ENCODE data around the gene RFX8.

RFX8 gene

GRCh38 chr2:101419096-101419663 is 55.7 kb downstream of the RFX8 start:
- H3K27me3 Mint-ChIP-seq (ENCODE audit: low read depth), result peaks cover 4% of the 10 kb centered on the region
- H3K27ac Mint-ChIP-seq, result no peak overlapping the region
- TF ChIP-seq, protein P1, sequence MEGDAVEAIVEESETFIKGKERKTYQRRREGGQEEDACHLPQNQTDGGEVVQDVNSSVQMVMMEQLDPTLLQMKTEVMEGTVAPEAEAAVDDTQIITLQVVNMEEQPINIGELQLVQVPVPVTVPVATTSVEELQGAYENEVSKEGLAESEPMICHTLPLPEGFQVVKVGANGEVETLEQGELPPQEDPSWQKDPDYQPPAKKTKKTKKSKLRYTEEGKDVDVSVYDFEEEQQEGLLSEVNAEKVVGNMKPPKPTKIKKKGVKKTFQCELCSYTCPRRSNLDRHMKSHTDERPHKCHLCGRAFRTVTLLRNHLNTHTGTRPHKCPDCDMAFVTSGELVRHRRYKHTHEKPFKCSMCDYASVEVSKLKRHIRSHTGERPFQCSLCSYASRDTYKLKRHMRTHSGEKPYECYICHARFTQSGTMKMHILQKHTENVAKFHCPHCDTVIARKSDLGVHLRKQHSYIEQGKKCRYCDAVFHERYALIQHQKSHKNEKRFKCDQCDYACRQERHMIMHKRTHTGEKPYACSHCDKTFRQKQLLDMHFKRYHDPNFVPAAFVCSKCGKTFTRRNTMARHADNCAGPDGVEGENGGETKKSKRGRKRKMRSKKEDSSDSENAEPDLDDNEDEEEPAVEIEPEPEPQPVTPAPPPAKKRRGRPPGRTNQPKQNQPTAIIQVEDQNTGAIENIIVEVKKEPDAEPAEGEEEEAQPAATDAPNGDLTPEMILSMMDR (IDR thresholded peaks at IDR 0.05; ENCODE audit: unreplicated experiment in 3 of 3), result peak; percentile 60 to 61 (median 60)
- H3K9me3 Mint-ChIP-seq, result no peaks in the 10 kb centered on the region
- H3K4me1 Mint-ChIP-seq, result peaks cover 21% of the 10 kb centered on the region
- H3K36me3 Mint-ChIP-seq (ENCODE audit: low read depth), result no peaks in the 10 kb centered on the region
- no peak overlapping the region for H3K4me3 Mint-ChIP-seq

- TF ChIP-seq, protein P1 (IDR thresholded peaks at IDR 0.05; ENCODE audit: unreplicated experiment in 3 of 3), result no peak
- Mint-ChIP-seq H3K27me3 (ENCODE audit: low read depth) (peaks cover 4% of the 10 kb centered on the region), H3K36me3 (ENCODE audit: low read depth) (no peaks in the 10 kb centered on the region), H3K9me3 (no peaks in the 10 kb centered on the region), H3K4me3 (no peak overlapping the region), H3K27ac (no peak overlapping the region), H3K4me1 (peaks cover 21% of the 10 kb centered on the region)
Observed at GRCh38 chr2:101418460-101419095, 56.3 kb downstream of the RFX8 start.

DNA sequence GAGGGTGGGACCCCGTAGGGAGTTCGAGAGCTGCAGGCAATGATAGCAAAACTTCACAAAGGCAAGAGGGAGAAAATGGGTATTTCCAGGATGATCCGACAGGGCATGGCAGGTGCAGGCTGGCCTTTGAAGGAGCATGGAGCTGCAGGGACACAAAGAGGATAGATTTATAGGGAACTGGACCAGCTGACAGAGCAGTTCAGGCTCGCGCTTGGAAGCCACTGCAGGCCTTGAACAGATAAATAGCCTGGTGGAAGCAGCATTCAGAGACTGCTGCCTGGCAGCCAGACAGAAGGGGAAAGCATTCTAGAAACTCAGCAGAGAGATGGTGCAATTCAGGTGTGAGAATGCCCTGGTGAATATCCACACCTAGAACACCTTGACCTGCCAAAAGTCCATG is 58.3 kb downstream of the RFX8 start:
- Mint-ChIP-seq H3K4me1 (peaks cover 21% of the 10 kb centered on the region), H3K9me3 (no peaks in the 10 kb centered on the region), H3K27ac (no peak overlapping the region), H3K27me3 (ENCODE audit: low read depth) (peaks cover 8% of the 10 kb centered on the region), H3K36me3 (ENCODE audit: low read depth) (no peaks in the 10 kb centered on the region), H3K4me3 (no peak overlapping the region)
- TF ChIP-seq, protein P1 (IDR thresholded peaks at IDR 0.05; ENCODE audit: unreplicated experiment in 3 of 3), result no peak

DNA sequence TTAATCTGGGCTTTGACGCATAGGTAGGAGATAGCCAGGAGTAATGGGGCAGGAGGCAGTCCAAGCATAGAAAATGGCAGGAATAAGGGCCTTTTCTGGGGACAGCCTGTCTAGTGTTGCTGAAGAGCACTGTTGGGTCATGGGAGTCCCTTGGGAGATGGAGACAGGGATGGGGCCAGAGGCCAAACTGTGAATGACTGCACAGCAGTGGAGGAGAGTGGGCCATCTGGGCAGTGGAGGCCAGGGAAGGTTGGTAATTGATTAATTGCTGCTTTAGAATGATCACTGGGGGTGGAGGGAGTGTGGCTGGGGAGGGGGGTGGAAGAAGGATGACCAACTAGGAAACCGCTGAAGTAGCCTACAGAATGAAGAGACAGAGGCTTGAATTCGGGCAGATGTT is 59.0 kb downstream of the RFX8 start:
- Mint-ChIP-seq H3K9me3 (no peaks in the 10 kb centered on the region), H3K27ac (peak overlapping the region in 1 of 3 experiments; percentile 12), H3K27me3 (ENCODE audit: low read depth) (peaks cover 10% of the 10 kb centered on the region), H3K4me3 (no peak overlapping the region), H3K4me1 (peaks cover 21% of the 10 kb centered on the region), H3K36me3 (ENCODE audit: low read depth) (no peaks in the 10 kb centered on the region)
- TF ChIP-seq, protein P1 (IDR thresholded peaks at IDR 0.05; ENCODE audit: unreplicated experiment in 3 of 3), result no peak

DNA sequence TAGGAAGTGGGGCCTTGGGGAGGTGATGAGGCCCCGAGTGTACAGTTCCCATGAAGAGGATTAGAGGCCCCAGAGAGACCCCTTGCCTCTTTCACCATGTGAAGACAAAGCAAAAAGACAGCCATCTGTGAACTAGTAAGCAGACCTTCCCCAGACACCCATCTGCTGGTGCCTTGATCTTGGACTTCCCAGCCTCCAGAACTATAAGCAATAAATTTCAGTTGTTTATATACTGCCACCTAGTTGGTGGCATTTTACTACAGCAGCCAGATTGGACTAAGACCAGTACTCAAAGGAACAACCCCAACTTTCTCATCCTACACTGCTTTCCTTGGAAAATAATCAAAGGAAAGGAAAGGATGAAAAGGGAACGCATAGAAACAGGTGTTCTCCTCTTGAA is 59.7 kb downstream of the RFX8 start:
- TF ChIP-seq, protein P1 (IDR thresholded peaks at IDR 0.05; ENCODE audit: unreplicated experiment in 3 of 3), result no peak
- Mint-ChIP-seq H3K4me3 (no peak overlapping the region), H3K27ac (no peak overlapping the region), H3K27me3 (ENCODE audit: low read depth) (peaks cover 14% of the 10 kb centered on the region), H3K36me3 (ENCODE audit: low read depth) (no peaks in the 10 kb centered on the region), H3K9me3 (no peaks in the 10 kb centered on the region), H3K4me1 (peaks cover 21% of the 10 kb centered on the region)

Measured in nephron (organoid).